ENCODE data around the gene ACOT12. TPM values are rescaled to one million over a fixed set of nuclear protein-coding genes. Genes with fewer than 3 reads are reported as not detected.
A peak's percentile ranks its signal among the peaks of the same experiment; 100 is the strongest.

The ACOT12 gene
- total RNA-seq, 4 donors from 2014 or later, result 1.7 TPM; not detected in 3

DNA sequence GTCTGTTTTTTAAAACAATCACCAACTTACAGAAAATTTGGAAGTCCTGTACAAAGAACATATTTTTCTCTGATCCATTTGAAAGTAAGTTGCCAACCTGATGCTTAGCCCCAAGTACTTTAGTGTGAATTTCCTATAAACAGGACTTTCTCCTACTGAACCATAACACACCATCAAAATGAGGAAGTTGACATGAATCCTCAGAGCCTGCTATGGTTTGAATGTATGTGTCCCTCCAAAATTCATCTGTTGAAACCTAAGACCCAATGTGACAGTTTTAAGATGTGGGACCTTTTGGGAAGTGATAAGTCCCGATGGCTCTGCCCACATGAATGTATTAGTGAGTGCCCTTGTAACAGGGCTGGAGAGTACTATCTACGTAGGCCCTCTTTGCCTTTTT lies 6.4 kb upstream of the ACOT12 start:
- H3K27me3 ChIP-seq, result no peaks in the 10 kb centered on the region
- no peaks in the 10 kb centered on the region for H3K36me3 ChIP-seq
- no peak for DNase-seq (ENCODE audit: low spot score in 2 of 2)
- H3K4me3 ChIP-seq, result no peak overlapping the region
- H3K27ac ChIP-seq, result no peak overlapping the region
- 44 to 63% methylated on average over 2 of the region's 2 CpGs for WGBS, 2 donors
- TF ChIP-seq POLR2A (IDR thresholded peaks at IDR 0.05), result no peak
- no peak for TF ChIP-seq EP300 (IDR thresholded peaks at IDR 0.05)
- TF ChIP-seq, protein P1, sequence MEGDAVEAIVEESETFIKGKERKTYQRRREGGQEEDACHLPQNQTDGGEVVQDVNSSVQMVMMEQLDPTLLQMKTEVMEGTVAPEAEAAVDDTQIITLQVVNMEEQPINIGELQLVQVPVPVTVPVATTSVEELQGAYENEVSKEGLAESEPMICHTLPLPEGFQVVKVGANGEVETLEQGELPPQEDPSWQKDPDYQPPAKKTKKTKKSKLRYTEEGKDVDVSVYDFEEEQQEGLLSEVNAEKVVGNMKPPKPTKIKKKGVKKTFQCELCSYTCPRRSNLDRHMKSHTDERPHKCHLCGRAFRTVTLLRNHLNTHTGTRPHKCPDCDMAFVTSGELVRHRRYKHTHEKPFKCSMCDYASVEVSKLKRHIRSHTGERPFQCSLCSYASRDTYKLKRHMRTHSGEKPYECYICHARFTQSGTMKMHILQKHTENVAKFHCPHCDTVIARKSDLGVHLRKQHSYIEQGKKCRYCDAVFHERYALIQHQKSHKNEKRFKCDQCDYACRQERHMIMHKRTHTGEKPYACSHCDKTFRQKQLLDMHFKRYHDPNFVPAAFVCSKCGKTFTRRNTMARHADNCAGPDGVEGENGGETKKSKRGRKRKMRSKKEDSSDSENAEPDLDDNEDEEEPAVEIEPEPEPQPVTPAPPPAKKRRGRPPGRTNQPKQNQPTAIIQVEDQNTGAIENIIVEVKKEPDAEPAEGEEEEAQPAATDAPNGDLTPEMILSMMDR (IDR thresholded peaks at IDR 0.05), result no peak
- peaks cover 0 to under 1% (median 0%) of the 10 kb centered on the region in 4 donors for H3K9me3 ChIP-seq
- H3K4me1 ChIP-seq, result peaks cover 0 to 5% (median 0%) of the 10 kb centered on the region in 4 donors

DNA sequence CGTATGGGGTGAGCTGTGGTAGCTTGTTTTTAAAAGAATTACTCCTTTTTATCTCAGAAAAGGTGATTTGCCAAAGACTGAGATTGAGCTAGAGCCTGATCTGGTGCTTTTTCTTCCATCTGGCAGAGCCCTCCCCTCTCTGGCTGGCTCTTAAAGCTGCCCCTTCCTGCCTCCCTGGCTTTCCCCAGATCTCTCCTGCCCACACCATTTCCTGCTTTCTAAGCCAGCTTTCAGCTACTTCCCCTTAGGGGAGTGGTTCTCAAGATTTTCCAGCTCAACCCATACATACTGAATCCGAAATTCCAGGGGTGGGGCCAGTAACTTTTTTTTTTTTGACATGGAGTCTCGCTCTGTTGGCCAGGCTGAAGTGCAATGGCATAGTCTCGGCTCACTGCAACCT lies 4.8 kb upstream of the ACOT12 start:
- Histone ChIP-seq H3K4me3 (no peak overlapping the region), H3K27me3 (no peaks in the 10 kb centered on the region), H3K36me3 (no peaks in the 10 kb centered on the region), H3K27ac (no peak overlapping the region), H3K9me3 (peaks cover 0 to 4% (median 0%) of the 10 kb centered on the region in 4 donors), H3K4me1 (peaks cover 0 to 13% (median 2%) of the 10 kb centered on the region in 4 donors)
- TF ChIP-seq, protein P1 (IDR thresholded peaks at IDR 0.05), result no peak
- TF ChIP-seq EP300 (IDR thresholded peaks at IDR 0.05), result no peak
- TF ChIP-seq POLR2A (IDR thresholded peaks at IDR 0.05), result no peak
- 65 to 73% methylated on average over 4 of the region's 4 CpGs for WGBS, 2 donors
- DNase-seq (ENCODE audit: low spot score in 2 of 2), result no peak

DNA sequence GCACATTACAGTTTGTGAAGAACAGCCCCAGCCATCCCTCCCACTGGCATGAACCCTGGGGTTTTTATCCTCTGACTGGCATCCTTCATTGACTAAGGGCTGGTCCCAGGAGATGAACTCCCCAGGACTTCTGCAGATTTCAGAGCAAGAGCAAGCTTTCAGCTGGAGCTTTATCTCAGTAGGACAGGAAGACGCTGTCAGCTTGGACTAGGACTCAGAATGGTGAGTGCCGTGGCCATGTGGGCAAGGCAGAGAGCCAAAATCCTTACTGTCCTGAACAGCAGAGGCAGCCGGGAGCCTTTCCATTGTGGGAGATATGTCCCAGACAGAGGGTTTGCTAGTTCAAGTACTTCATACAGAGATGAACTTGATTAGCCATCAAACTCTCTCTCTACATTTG lies 3.2 kb upstream of the ACOT12 start:
- no peak overlapping the region for H3K4me3 ChIP-seq
- TF ChIP-seq, protein P1 (IDR thresholded peaks at IDR 0.05), result no peak
- TF ChIP-seq EP300 (IDR thresholded peaks at IDR 0.05) (no peak), POLR2A (IDR thresholded peaks at IDR 0.05) (no peak)
- peaks cover 0 to 4% (median 0%) of the 10 kb centered on the region in 4 donors for H3K9me3 ChIP-seq
- DNase-seq (ENCODE audit: low spot score in 2 of 2), result no peak
- peaks cover 0 to 13% of the 10 kb centered on the region in 2 donors for H3K27me3 ChIP-seq
- H3K4me1 ChIP-seq, result peaks cover 0 to 19% (median 3%) of the 10 kb centered on the region in 4 donors
- H3K36me3 ChIP-seq, result no peaks in the 10 kb centered on the region
- 7 to 10% methylated on average over 3 of the region's 3 CpGs for WGBS, 2 donors
- H3K27ac ChIP-seq, result no peak overlapping the region

DNA sequence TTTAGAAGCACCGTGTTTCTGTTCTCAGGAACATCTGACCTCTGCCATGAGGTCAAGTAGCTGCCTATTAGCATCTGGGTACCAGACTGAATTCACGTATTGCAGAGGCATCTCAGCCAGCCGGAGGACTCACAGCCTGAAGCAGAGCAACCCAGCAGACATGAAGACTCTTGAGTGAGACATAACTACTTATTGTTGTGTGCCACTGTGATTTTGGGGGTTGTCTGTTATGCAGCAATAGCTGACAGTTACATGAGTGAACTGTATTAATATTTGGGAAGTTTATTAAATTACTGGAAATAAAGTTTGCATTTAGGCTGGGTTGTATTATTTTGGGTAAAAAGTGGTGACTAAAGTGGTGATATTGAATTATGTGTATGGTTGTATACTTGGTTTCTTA lies 1.3 kb upstream of the ACOT12 start:
- Histone ChIP-seq H3K36me3 (no peaks in the 10 kb centered on the region), H3K4me3 (no peak overlapping the region), H3K27me3 (peaks cover 0 to 28% of the 10 kb centered on the region in 2 donors), H3K27ac (no peak overlapping the region), H3K4me1 (peaks cover 0 to 19% (median 3%) of the 10 kb centered on the region in 4 donors), H3K9me3 (peaks cover 0 to 4% (median 0%) of the 10 kb centered on the region in 4 donors)
- TF ChIP-seq, protein P1 (IDR thresholded peaks at IDR 0.05), result no peak
- TF ChIP-seq POLR2A (IDR thresholded peaks at IDR 0.05) (no peak), EP300 (IDR thresholded peaks at IDR 0.05) (no peak)
- 49 to 59% methylated on average over 3 of the region's 3 CpGs for WGBS, 2 donors
- DNase-seq (ENCODE audit: low spot score in 2 of 2), result no peak

DNA sequence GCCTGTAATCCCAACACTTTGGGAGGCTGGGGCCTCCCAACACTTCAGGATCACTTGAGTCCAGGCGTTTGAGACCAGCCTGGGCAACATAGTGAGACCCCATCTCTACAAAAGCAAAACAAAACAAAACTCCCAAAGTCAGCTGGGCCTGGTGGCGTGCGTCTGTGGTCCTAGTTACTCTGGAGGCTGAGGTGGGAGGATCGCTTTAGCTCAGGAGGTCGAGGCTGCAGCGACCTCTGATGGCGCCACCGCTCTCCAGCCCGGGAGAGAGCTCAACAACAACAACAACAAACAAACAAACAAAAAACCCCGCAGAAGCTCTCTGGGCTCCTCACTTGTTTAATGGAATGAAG lies 528 bp downstream of the ACOT12 start:
- H3K4me3 ChIP-seq, result peak overlapping the region in 3 of 4 donors; percentile 27 to 58 (median 30)
- H3K9me3 ChIP-seq, result peaks cover 0 to 4% (median 0%) of the 10 kb centered on the region in 4 donors
- no peak overlapping the region for H3K27ac ChIP-seq
- TF ChIP-seq POLR2A (IDR thresholded peaks at IDR 0.05) (no peak), EP300 (IDR thresholded peaks at IDR 0.05) (no peak)
- TF ChIP-seq, protein P1 (IDR thresholded peaks at IDR 0.05), result no peak
- H3K4me1 ChIP-seq, result peaks cover 0 to 19% (median 3%) of the 10 kb centered on the region in 4 donors
- 20 to 30% methylated on average over 10 of the region's 10 CpGs for WGBS, 2 donors
- no peaks in the 10 kb centered on the region for H3K36me3 ChIP-seq
- no peak for DNase-seq (ENCODE audit: low spot score in 2 of 2)
- H3K27me3 ChIP-seq, result peaks cover 0 to 33% of the 10 kb centered on the region in 2 donors
